GM19438 (cell line): ENCODE data around the gene BCAS3.

Source experiments
- ATAC-seq: cut with Tn5 transposase; IDR thresholded peaks from one replicate; pipeline ENCODE4 v1.9.1; 2021; ENCODE audit warnings: low read depth; ENCODE audit not compliant: unreplicated experiment

BCAS3 gene

GRCh38 chr17:61384692-61385576 lies 707.3 kb downstream of the BCAS3 start:
- ATAC-seq, result no peak

GRCh38 chr17:61385577-61386236 lies 708.1 kb downstream of the BCAS3 start:
- ATAC-seq, result no peak

GRCh38 chr17:61386251-61386650 lies 708.6 kb downstream of the BCAS3 start:
- no peak for ATAC-seq

GRCh38 chr17:61387011-61387410 lies 709.4 kb downstream of the BCAS3 start:
- ATAC-seq, result no peak

GRCh38 chr17:61387511-61388305 lies 710.1 kb downstream of the BCAS3 start:
- ATAC-seq, result no peak

- no peak for ATAC-seq
These were observed 711.1 kb downstream of the BCAS3 start for GRCh38 chr17:61388561-61389356.

GRCh38 chr17:61389670-61390478 lies 712.2 kb downstream of the BCAS3 start:
- no peak for ATAC-seq

GRCh38 chr17:61390479-61390791 lies 712.8 kb downstream of the BCAS3 start:
- no peak for ATAC-seq

- ATAC-seq, result no peak
These were observed 714.1 kb downstream of the BCAS3 start for GRCh38 chr17:61391595-61392291.

GRCh38 chr17:61392679-61393078 lies 715.0 kb downstream of the BCAS3 start:
- no peak for ATAC-seq

- ATAC-seq, result no peak
These were observed 715.9 kb downstream of the BCAS3 start for GRCh38 chr17:61393550-61393903.

GRCh38 chr17:61393904-61394629 lies 716.4 kb downstream of the BCAS3 start:
- ATAC-seq, result no peak

GRCh38 chr17:61394630-61395408 lies 717.2 kb downstream of the BCAS3 start:
- no peak for ATAC-seq

- no peak for ATAC-seq
These were observed 717.8 kb downstream of the BCAS3 start for GRCh38 chr17:61395409-61395982.

- no peak for ATAC-seq
These were observed 718.4 kb downstream of the BCAS3 start for GRCh38 chr17:61395983-61396585.

GRCh38 chr17:61396586-61397085 lies 719.0 kb downstream of the BCAS3 start:
- no peak for ATAC-seq
